K562 treated with DMSO at 1 percent for 12 hours (cell line): ENCODE results near the gene CYP2B6. TPM values are rescaled to one million over a fixed set of nuclear protein-coding genes. Genes with fewer than 3 reads are reported as not detected.

Experiments used
- total RNA-seq: library from RNA; unstranded; fragments of 300-600 nt; gene quantifications from 2 replicates; pipeline ENCODE4 v1.2.3, GENCODE V29; 2022; ENCODE audit not compliant: insufficient read depth

The CYP2B6 gene
- total RNA-seq = not detected in 2 replicates

GRCh38 chr19:40990972-40991381 is at the start of gene CYP2B6:
CYP2B6 (plus strand) TSS chr19:40991282; CDS start chr19:40991306, 24 bp downstream.

Other genes starting within 250 kb of the CYP2B6 start
- 9.0 and 17.1 TPM in 2 replicates for gene ACTMAP, start 240.8 kb upstream of the CYP2B6 start, total RNA-seq
- 69.3 and 87.1 TPM in 2 replicates for gene SNRPA, start 240.1 kb upstream of the CYP2B6 start, total RNA-seq
- gene MIA, start 215.8 kb upstream of the CYP2B6 start, total RNA-seq = 4.8 TPM in 1 of 2 replicates, not detected in the other
- gene RAB4B, start 213.0 kb upstream of the CYP2B6 start, total RNA-seq = 40.8 and 59.2 TPM in 2 replicates
- gene EGLN2, start 192.1 kb upstream of the CYP2B6 start, total RNA-seq = 99.4 and 110 TPM in 2 replicates
- gene CYP2A6, start 140.8 kb upstream of the CYP2B6 start, total RNA-seq = not detected in 2 replicates
- gene CYP2A7, start 109.1 kb upstream of the CYP2B6 start, total RNA-seq = not detected in 2 replicates
- not detected in 2 replicates for gene CYP2A13, start 97.2 kb downstream of the CYP2B6 start, total RNA-seq
- gene CYP2F1, start 123.2 kb downstream of the CYP2B6 start, total RNA-seq = 1.9 TPM in 1 of 2 replicates, not detected in the other
- 0.48 and 4.7 TPM in 2 replicates for gene CYP2S1, start 201.9 kb downstream of the CYP2B6 start, total RNA-seq
- gene AXL, start 227.9 kb downstream of the CYP2B6 start, total RNA-seq = 0.36 and 0.54 TPM in 2 replicates